GM12878 (cell line): ENCODE data around the gene PRRC2B.
"Not testable (repeated sequence)": the region's sequence is repeated elsewhere in the genome, so short reads cannot be mapped to it uniquely, and the experiment has no call there.

ENCODE experiments used
- CTCF ChIP-seq, 3 experiments: IDR thresholded peaks in 2 of 3; conservative IDR thresholded peaks in 1 of 3; 2 replicates each; pipeline ENCODE4 v1.5.1; 2011; ENCODE audit warnings: low read depth in 3 of 3, low read length in 3 of 3, mild to moderate bottlenecking in 3 of 3, control low read depth in 2 of 3, moderate library complexity in 2 of 3, inconsistent platforms in 1 of 3, mixed read lengths in 1 of 3; ENCODE audit not compliant: control insufficient read depth in 2 of 3, insufficient read depth in 1 of 3; ENCODE audit errors: extremely low read depth in 1 of 3
- EP300 ChIP-seq, 2 experiments: fragments of 150-350 bp in 1 of 2; IDR thresholded peaks; 2 replicates each; pipeline ENCODE4 v1.6.1; 2011 to 2012; ENCODE audit warnings: low read depth in 2 of 2, low read length in 2 of 2, borderline replicate concordance in 1 of 2, improper control_type of control experiment in 1 of 2, inconsistent platforms in 1 of 2; ENCODE audit not compliant: control insufficient read depth in 1 of 2
- KDM1A ChIP-seq: fragments of 200-600 bp; sonication (generic); IDR thresholded peaks from 2 replicates; pipeline ENCODE4 v1.6.1; 2016; ENCODE audit warnings: borderline replicate concordance
- SP1 ChIP-seq: IDR thresholded peaks from one replicate; pipeline ENCODE4 v1.6.1; 2011; ENCODE audit warnings: low read depth, low read length
- ZZZ3 ChIP-seq: IDR thresholded peaks from 2 replicates; pipeline ENCODE4 v1.6.1; 2011; ENCODE audit warnings: low read depth; ENCODE audit not compliant: control insufficient read depth, insufficient read length
- TF ChIP-seq, protein P1 (sequence below): IDR thresholded peaks from 2 replicates; pipeline ENCODE4 v1.6.1; 2012; ENCODE audit warnings: mild to moderate bottlenecking, low read depth, low read length
- TF ChIP-seq, protein P2 (sequence below): IDR thresholded peaks from 2 replicates; pipeline ENCODE4 v1.6.1; 2012; ENCODE audit warnings: low read depth, low read length, improper control_type of control experiment

GRCh38 chr9:131374638-131375037 lies 19.2 kb upstream of the PRRC2B start:
- TF ChIP-seq CTCF (IDR thresholded peaks at IDR 0.05 in 2 of 3, conservative IDR thresholded peaks at IDR 0.05 in 1 of 3; ENCODE audit: control insufficient read depth in 2 of 3, extremely low read depth in 1 of 3, insufficient read depth in 1 of 3, low read depth in 3 of 3, low read length in 3 of 3); KDM1A; EP300 (IDR thresholded peaks at IDR 0.05; ENCODE audit: borderline replicate concordance in 1 of 2, control insufficient read depth in 1 of 2, low read depth in 2 of 2, low read length in 2 of 2); ZZZ3; SP1: not testable (repeated sequence)
- TF ChIP-seq, protein P1, sequence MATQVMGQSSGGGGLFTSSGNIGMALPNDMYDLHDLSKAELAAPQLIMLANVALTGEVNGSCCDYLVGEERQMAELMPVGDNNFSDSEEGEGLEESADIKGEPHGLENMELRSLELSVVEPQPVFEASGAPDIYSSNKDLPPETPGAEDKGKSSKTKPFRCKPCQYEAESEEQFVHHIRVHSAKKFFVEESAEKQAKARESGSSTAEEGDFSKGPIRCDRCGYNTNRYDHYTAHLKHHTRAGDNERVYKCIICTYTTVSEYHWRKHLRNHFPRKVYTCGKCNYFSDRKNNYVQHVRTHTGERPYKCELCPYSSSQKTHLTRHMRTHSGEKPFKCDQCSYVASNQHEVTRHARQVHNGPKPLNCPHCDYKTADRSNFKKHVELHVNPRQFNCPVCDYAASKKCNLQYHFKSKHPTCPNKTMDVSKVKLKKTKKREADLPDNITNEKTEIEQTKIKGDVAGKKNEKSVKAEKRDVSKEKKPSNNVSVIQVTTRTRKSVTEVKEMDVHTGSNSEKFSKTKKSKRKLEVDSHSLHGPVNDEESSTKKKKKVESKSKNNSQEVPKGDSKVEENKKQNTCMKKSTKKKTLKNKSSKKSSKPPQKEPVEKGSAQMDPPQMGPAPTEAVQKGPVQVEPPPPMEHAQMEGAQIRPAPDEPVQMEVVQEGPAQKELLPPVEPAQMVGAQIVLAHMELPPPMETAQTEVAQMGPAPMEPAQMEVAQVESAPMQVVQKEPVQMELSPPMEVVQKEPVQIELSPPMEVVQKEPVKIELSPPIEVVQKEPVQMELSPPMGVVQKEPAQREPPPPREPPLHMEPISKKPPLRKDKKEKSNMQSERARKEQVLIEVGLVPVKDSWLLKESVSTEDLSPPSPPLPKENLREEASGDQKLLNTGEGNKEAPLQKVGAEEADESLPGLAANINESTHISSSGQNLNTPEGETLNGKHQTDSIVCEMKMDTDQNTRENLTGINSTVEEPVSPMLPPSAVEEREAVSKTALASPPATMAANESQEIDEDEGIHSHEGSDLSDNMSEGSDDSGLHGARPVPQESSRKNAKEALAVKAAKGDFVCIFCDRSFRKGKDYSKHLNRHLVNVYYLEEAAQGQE, result not testable (repeated sequence)
- TF ChIP-seq, protein P2, sequence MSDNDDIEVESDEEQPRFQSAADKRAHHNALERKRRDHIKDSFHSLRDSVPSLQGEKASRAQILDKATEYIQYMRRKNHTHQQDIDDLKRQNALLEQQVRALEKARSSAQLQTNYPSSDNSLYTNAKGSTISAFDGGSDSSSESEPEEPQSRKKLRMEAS, result not testable (repeated sequence)
